Right lobe of liver (tissue), 6 donors: ENCODE data around the gene CEND1. TPM values are rescaled to one million over a fixed set of nuclear protein-coding genes. Genes with fewer than 3 reads are reported as not detected.
A peak's percentile ranks its signal among the peaks of the same experiment; 100 is the strongest.

Source experiments
- ATAC-seq, 4 donors: fragments of 200-7000 bp; cut with Tn5 transposase; one replicate each; pipeline ENCODE4 v1.9.1; 2020; ENCODE audit warnings: mild to moderate bottlenecking in 4 of 4, moderate library complexity in 4 of 4
- DNase-seq, 3 donors: peaks; one replicate each; pipeline ENCODE4 v3.0.0-alpha.2; 2020
- H3K27ac ChIP-seq, 3 donors: fragments of 200-600 bp; one replicate each; pipeline ENCODE4 v1.8.0; 2022
- H3K27me3 ChIP-seq, 2 donors: fragments of 200-600 bp; one replicate each; pipeline ENCODE4 v1.8.0; 2022
- H3K36me3 ChIP-seq, 4 donors: fragments of 200-600 bp; sonication (generic) in 1 of 4; one replicate each; pipeline versions ENCODE4 v1.5.1 to v1.8.0; 2017 to 2022; ENCODE audit warnings: control low read depth in 1 of 4
- H3K4me1 ChIP-seq, 4 donors: fragments of 200-600 bp; sonication (generic) in 1 of 4; one replicate each; pipeline versions ENCODE4 v1.5.1 to v1.8.0; 2017 to 2022; ENCODE audit warnings: control low read depth in 1 of 4
- H3K4me3 ChIP-seq, 3 donors: fragments of 200-600 bp; one replicate each; pipeline ENCODE4 v1.8.0; 2022
- H3K9me3 ChIP-seq, 4 donors: fragments of 200-600 bp; sonication (generic) in 1 of 4; one replicate each; pipeline versions ENCODE4 v1.5.1 to v1.8.0; 2017 to 2022; ENCODE audit warnings: control low read depth in 1 of 4
- POLR2A ChIP-seq: fragments of 450-650 bp; IDR thresholded peaks from one replicate; pipeline ENCODE4 v1.6.1; 2017; ENCODE audit warnings: antibody characterized with exemption, mild to moderate bottlenecking
- WGBS: methylation state at CpG from one replicate; pipeline ENCODE4 v1.1.6; 2018; ENCODE audit warnings: low coverage, low lambda C conversion rate; ENCODE audit not compliant: insufficient coverage; ENCODE audit errors: missing lambda C conversion rate; 5-methylcytosine and 5-hydroxymethylcytosine counted together
- intact Hi-C, 2 donors: fragments of 100-400 bp; cut with DNase I; formaldehyde crosslinking; loops; one replicate each; pipeline versions ENCODE4 v1.11.2 to v1.14.1; 2022
- total RNA-seq, 6 experiments: library from RNA; depleted of rRNA in 2 of 6; stranded (reverse); fragments of >200 nt in 2 of 6; fragmentation: NEBNext Ultra II Directional in 3 of 6; extraction: Animal tissue kit (Norgen Biotek cat#: 25700) in 3 of 6; gene quantifications; one replicate each; pipeline versions ENCODE4 v1.1.0 to v1.2.4, GENCODE V29; 2016 to 2023
- TF ChIP-seq, protein P1 (sequence below), 4 donors: fragments of 200-600 bp in 3 of 4; fragments of 450-650 bp in 1 of 4; IDR thresholded peaks; one replicate each; pipeline versions ENCODE4 v1.5.1 to v1.8.0; 2016 to 2022; ENCODE audit warnings: antibody characterized with exemption in 4 of 4, mild to moderate bottlenecking in 2 of 4
- donor health status: DM: no; HTN: yes; CAD: no.
- donor health status: DM: no; HTN: no; CAD: no.
- donor health status: DM: no; HTN: no; CAD: no.
- donor health status: DM: no; HTN: yes; CAD: no.
- donor health status: DM: no; HTN: yes; CAD: no.

Gene CEND1
- total RNA-seq, 6 experiments from 2014 or later = not detected

- ATAC-seq (no peak), DNase-seq (no peak)
- H3K4me3 ChIP-seq = no peak overlapping the region
- no peak overlapping the region for H3K27ac ChIP-seq
- no peaks in the 10 kb centered on the region for H3K27me3 ChIP-seq
- H3K36me3 ChIP-seq = no peaks in the 10 kb centered on the region
- intact Hi-C loops = no loop called here
- H3K4me1 ChIP-seq = peaks cover 0 to 70% (median 29%) of the 10 kb centered on the region in 4 donors
- TF ChIP-seq, protein P1, sequence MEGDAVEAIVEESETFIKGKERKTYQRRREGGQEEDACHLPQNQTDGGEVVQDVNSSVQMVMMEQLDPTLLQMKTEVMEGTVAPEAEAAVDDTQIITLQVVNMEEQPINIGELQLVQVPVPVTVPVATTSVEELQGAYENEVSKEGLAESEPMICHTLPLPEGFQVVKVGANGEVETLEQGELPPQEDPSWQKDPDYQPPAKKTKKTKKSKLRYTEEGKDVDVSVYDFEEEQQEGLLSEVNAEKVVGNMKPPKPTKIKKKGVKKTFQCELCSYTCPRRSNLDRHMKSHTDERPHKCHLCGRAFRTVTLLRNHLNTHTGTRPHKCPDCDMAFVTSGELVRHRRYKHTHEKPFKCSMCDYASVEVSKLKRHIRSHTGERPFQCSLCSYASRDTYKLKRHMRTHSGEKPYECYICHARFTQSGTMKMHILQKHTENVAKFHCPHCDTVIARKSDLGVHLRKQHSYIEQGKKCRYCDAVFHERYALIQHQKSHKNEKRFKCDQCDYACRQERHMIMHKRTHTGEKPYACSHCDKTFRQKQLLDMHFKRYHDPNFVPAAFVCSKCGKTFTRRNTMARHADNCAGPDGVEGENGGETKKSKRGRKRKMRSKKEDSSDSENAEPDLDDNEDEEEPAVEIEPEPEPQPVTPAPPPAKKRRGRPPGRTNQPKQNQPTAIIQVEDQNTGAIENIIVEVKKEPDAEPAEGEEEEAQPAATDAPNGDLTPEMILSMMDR (IDR thresholded peaks at IDR 0.05) = no peak
- no peak for TF ChIP-seq POLR2A
- no peaks in the 10 kb centered on the region for H3K9me3 ChIP-seq
- WGBS = 68% methylated on average over 10 of the region's 31 CpGs
Observed at GRCh38 chr11:831118-831864, 41.4 kb upstream of the CEND1 start.

GRCh38 chr11:830295-831117, 40.6 kb upstream of the CEND1 start:
- TF ChIP-seq POLR2A = no peak
- TF ChIP-seq, protein P1 (IDR thresholded peaks at IDR 0.05) = no peak
- intact Hi-C loops = no loop called here
- H3K4me3 ChIP-seq = peak overlapping the region; percentile 2 to 35 (median 32)
- peak; percentile 30 to 55 (median 40) for ATAC-seq
- peak; percentile 73 to 85 (median 82) for DNase-seq
- WGBS = under 1% methylated on average over 15 of the region's 78 CpGs
- H3K36me3 ChIP-seq = no peaks in the 10 kb centered on the region
- H3K27me3 ChIP-seq = no peaks in the 10 kb centered on the region
- H3K27ac ChIP-seq = no peak overlapping the region
- no peaks in the 10 kb centered on the region for H3K9me3 ChIP-seq
- peaks cover 0 to 78% (median 32%) of the 10 kb centered on the region in 4 donors for H3K4me1 ChIP-seq

DNA sequence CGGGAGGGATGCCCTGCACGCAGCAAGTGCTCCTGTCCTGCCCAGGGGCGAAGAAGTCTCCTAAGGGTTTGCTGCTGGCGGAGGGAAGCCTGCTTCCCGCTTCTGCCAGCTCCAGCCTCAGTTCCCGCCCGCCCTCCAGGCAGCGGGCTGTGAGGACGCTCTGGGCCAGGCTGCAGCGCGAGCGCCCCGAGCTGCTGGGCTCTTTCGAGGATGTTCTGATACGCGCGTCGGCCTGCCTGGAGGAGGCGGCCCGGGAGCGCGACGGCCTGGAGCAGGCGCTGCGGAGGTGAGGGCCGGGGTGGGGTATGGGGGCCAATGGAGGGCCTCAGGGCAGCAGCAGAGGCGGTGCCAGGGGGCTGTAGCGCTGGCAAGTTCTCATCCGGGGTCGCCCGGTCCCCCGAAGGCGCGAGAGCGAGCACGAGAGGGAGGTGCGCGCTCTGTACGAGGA, 40.0 kb upstream of the CEND1 start:
- Histone ChIP-seq H3K27ac (peak overlapping the region in 2 of 3 donors; percentile 5 to 30), H3K9me3 (no peaks in the 10 kb centered on the region), H3K4me1 (peaks cover 0 to 79% (median 33%) of the 10 kb centered on the region in 4 donors), H3K36me3 (peaks cover 0 to 2% (median under 1%) of the 10 kb centered on the region in 4 donors), H3K4me3 (peak overlapping the region; percentile 2 to 35 (median 32)), H3K27me3 (no peaks in the 10 kb centered on the region)
- TF ChIP-seq, protein P1 (IDR thresholded peaks at IDR 0.05) = no peak
- TF ChIP-seq POLR2A = peak; percentile 32
- DNase-seq = no peak
- no peak for ATAC-seq
- no CpG with 5 or more reads among the region's 39 CpGs for WGBS
- intact Hi-C loops = no loop called here

DNA sequence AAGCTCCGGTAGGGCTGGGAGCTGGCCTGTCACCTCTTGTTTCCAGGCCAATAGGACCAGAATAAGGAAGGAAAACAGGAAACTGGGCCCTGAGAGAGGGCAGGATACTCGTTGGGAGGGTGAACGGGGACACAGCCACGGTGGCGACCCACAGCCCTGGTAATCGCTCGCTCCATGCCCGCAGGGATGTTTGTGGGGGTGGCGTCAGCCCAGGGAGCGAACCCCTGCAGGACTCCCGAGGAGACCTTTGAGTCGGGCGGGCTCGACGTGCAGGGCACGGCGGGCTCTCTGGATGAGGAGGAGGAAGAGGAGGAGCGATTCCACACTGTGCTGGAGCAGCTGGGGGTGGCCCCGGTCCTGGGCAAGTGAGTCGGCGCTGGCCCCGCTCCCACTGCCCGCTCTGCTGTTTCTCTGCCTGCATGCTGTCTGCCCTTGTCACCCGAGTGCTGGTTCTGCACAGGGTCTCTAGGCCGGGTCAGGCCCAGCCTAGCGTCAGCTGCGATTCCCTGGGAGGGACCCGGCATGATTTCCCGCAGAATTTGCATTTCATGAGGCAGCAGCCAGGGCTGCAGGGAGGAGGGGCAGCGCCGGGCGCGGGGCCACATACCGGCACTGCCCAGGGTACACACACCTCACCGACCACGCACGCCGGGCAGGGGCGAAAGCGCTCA, 39.4 kb upstream of the CEND1 start:
- no peak for TF ChIP-seq POLR2A
- TF ChIP-seq, protein P1 (IDR thresholded peaks at IDR 0.05) = no peak

More for the DNA sequence above, 39.4 kb upstream of the CEND1 start:
- Histone ChIP-seq H3K4me1 (peaks cover 0 to 79% (median 34%) of the 10 kb centered on the region in 4 donors), H3K9me3 (no peaks in the 10 kb centered on the region), H3K36me3 (peaks cover 0 to 7% (median 4%) of the 10 kb centered on the region in 4 donors), H3K27ac (peak overlapping the region in 2 of 3 donors; percentile 5 to 30), H3K4me3 (peak overlapping the region; percentile 2 to 35 (median 32)), H3K27me3 (no peaks in the 10 kb centered on the region)
- 3% methylated on average over 10 of the region's 40 CpGs for WGBS
- ATAC-seq = peak; percentile 2 to 47 (median 14)
- DNase-seq = peak in 1 of 3 donors; percentile 70
- intact Hi-C loops = no loop called here
